Glutamatergic neuron (in vitro differentiated cells): ENCODE data around the gene DCLK2. TPM values are rescaled to one million over a fixed set of nuclear protein-coding genes. Genes with fewer than 3 reads are reported as not detected.

Source experiments
- DNase-seq: peaks from one replicate; pipeline ENCODE4 v3.0.0; 2022
- H3K27ac Mint-ChIP-seq: one replicate; pipeline ENCODE4 v1.8.0; 2020; ENCODE audit warnings: mild to moderate bottlenecking, mixed read lengths, inconsistent platforms; ENCODE audit not compliant: unreplicated experiment
- H3K27me3 Mint-ChIP-seq: one replicate; pipeline ENCODE4 v1.8.0; 2020; ENCODE audit warnings: mild to moderate bottlenecking, moderate library complexity, mixed read lengths, inconsistent platforms; ENCODE audit not compliant: unreplicated experiment
- H3K36me3 Mint-ChIP-seq: one replicate; pipeline ENCODE4 v1.8.0; 2020; ENCODE audit warnings: mild to moderate bottlenecking, mixed read lengths, inconsistent platforms; ENCODE audit not compliant: unreplicated experiment
- H3K4me1 Mint-ChIP-seq: one replicate; pipeline ENCODE4 v1.8.0; 2020; ENCODE audit warnings: mild to moderate bottlenecking, low read depth, mixed read lengths, inconsistent platforms; ENCODE audit not compliant: unreplicated experiment
- H3K4me3 Mint-ChIP-seq: one replicate; pipeline ENCODE4 v1.8.0; 2020; ENCODE audit warnings: mild to moderate bottlenecking, mixed read lengths, inconsistent platforms; ENCODE audit not compliant: unreplicated experiment
- H3K9me3 Mint-ChIP-seq: one replicate; pipeline ENCODE4 v1.8.0; 2020; ENCODE audit warnings: mild to moderate bottlenecking, moderate library complexity, mixed read lengths, inconsistent platforms; ENCODE audit not compliant: unreplicated experiment
- CTCF ChIP-seq: fragments of 200-600 bp; sonication (generic); IDR thresholded peaks from one replicate; pipeline ENCODE4 v1.5.0; 2021; ENCODE audit not compliant: partially characterized antibody, unreplicated experiment
- total RNA-seq: library from RNA; stranded (reverse); fragmentation: NEBNext Ultra II Directional; extraction: Animal tissue kit (Norgen Biotek cat#: 25700); gene quantifications from one replicate; pipeline ENCODE4 v1.2.1, GENCODE V29; 2021; ENCODE audit not compliant: unreplicated experiment

DCLK2 gene
- total RNA-seq, 1 donor from 2014 or later, result 36.8 TPM

- Mint-ChIP-seq H3K27me3 (no peaks in the 10 kb centered on the region), H3K4me1 (peaks cover 7% of the 10 kb centered on the region), H3K4me3 (no peak overlapping the region), H3K27ac (no peak overlapping the region), H3K9me3 (no peaks in the 10 kb centered on the region), H3K36me3 (no peaks in the 10 kb centered on the region)
- DNase-seq, result no peak
- TF ChIP-seq CTCF, result no peak
Measured at GRCh38 chr4:150238591-150238990, 160.3 kb downstream of the DCLK2 start.

GRCh38 chr4:150240011-150240410, 161.8 kb downstream of the DCLK2 start:
- DNase-seq, result no peak
- no peak for TF ChIP-seq CTCF
- Mint-ChIP-seq H3K4me1 (peaks cover 7% of the 10 kb centered on the region), H3K4me3 (no peak overlapping the region), H3K36me3 (no peaks in the 10 kb centered on the region), H3K27me3 (no peaks in the 10 kb centered on the region), H3K27ac (no peak overlapping the region), H3K9me3 (no peaks in the 10 kb centered on the region)

- peak; percentile 45 for DNase-seq
- H3K27me3 Mint-ChIP-seq, result no peaks in the 10 kb centered on the region
- H3K4me1 Mint-ChIP-seq, result peaks cover 2% of the 10 kb centered on the region
- no peak overlapping the region for H3K4me3 Mint-ChIP-seq
- H3K9me3 Mint-ChIP-seq, result peaks cover 2% of the 10 kb centered on the region
- TF ChIP-seq CTCF, result peak; percentile 92
- H3K27ac Mint-ChIP-seq, result no peak overlapping the region
- H3K36me3 Mint-ChIP-seq, result no peaks in the 10 kb centered on the region
Measured at GRCh38 chr4:150242820-150243458, 164.7 kb downstream of the DCLK2 start.

- H3K27me3 Mint-ChIP-seq, result no peaks in the 10 kb centered on the region
- no peak for DNase-seq
- no peak overlapping the region for H3K27ac Mint-ChIP-seq
- H3K4me3 Mint-ChIP-seq, result no peak overlapping the region
- H3K36me3 Mint-ChIP-seq, result no peaks in the 10 kb centered on the region
- no peak for TF ChIP-seq CTCF
- peaks cover 2% of the 10 kb centered on the region for H3K9me3 Mint-ChIP-seq
- peaks cover 4% of the 10 kb centered on the region for H3K4me1 Mint-ChIP-seq
Measured at GRCh38 chr4:150243932-150244331, 165.7 kb downstream of the DCLK2 start.

GRCh38 chr4:150244600-150244999, 166.4 kb downstream of the DCLK2 start:
- H3K36me3 Mint-ChIP-seq, result no peaks in the 10 kb centered on the region
- H3K27me3 Mint-ChIP-seq, result no peaks in the 10 kb centered on the region
- no peak overlapping the region for H3K4me3 Mint-ChIP-seq
- peaks cover 4% of the 10 kb centered on the region for H3K4me1 Mint-ChIP-seq
- H3K9me3 Mint-ChIP-seq, result peaks cover 2% of the 10 kb centered on the region
- H3K27ac Mint-ChIP-seq, result no peak overlapping the region
- no peak for TF ChIP-seq CTCF
- DNase-seq, result no peak
